HG03139 (cell line): ENCODE results near the gene SLC26A1.
"Not testable (repeated sequence)": the region's sequence is repeated elsewhere in the genome, so short reads cannot be mapped to it uniquely, and the experiment has no call there.

Experiments
- ATAC-seq: cut with Tn5 transposase; IDR thresholded peaks from one replicate; pipeline ENCODE4 v1.9.1; 2021; ENCODE audit not compliant: unreplicated experiment

SLC26A1 gene

DNA sequence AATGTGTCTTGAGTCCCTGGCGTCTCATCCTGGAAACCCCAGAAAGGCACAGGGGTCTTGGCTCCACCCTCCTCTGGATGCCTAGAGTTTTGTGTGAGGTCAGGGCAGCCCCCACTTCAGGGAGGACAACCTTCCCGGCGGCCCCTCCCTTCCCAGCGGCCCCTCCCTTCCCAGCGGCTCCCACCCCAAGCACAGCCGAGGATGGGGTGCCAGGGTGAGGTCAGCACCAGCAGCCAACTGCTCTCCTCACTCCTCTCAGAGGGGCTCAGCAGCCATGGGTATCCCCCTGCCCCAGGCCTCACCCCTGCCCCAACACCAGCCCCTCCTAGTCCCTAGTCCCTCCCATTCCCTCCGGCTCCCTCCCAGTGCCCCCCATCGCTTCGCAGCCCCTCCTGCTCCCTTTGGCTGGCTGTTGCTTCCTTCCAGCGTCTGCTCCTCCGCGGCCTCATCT is 37.2 kb downstream of the SLC26A1 start:
- no peak for ATAC-seq

GRCh38 chr4:955161-955921 is 37.9 kb downstream of the SLC26A1 start:
- no peak for ATAC-seq

GRCh38 chr4:954211-955020 is 38.8 kb downstream of the SLC26A1 start:
- no peak for ATAC-seq

- no peak for ATAC-seq
Measured at GRCh38 chr4:953574-953915, 39.7 kb downstream of the SLC26A1 start.

DNA sequence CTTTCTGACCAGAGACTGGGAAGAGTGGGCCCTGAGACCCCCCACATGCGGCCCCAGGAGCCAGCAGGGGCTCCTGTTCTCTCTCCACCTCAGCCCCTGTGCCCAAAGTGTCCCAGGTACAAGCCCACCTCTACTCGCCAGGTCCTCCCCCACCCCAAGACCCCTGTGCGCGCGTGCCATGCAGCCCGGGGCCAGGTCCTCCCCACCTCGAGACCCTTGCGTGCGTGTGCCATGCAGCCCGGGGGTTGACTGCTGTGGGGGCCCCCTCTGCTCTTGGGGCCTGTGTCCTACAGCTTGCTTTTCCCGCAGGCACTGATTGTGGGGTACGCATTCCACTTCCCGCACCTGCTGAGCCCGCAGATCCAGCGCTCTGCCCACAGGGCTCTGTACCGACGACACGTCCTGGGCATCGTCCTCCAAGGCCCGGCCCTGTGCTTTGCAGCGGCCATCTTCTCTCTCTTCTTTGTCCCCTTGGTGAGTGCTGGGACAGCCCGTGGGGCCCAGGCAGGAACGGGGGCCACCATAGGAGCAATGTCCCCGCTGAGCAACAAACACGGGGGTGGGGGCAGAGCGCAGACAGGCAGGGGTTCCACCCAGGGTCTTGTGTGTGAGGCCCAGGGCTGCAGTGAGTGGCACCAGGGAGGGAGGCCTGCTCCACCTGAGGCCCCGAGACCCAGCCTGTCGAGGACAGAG is 40.2 kb downstream of the SLC26A1 start:
- no peak for ATAC-seq

GRCh38 chr4:951594-952468 is 41.4 kb downstream of the SLC26A1 start:
- ATAC-seq = no peak

DNA sequence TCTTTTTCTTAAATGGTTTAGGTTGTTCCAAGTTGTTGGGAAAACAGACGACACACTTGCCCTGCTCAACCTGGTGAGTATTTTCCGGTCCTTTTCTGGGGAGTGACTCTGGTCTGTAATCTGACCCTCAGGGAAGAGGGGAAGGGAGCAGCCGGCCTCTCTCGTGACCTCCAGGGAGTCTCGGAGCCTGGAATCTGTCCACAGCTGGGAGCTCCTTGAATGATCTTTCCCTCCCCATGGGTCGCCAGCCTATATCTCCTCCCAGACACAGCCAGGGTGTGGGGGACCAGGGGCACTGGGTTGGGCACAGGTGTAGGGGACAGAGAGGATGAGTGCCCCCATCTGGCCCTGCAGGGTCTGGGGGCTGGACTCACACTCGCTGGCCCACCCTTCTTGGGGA is 42.0 kb downstream of the SLC26A1 start:
- ATAC-seq = no peak

GRCh38 chr4:950136-951020 is 42.8 kb downstream of the SLC26A1 start:
- no peak for ATAC-seq

- ATAC-seq = no peak
Measured at GRCh38 chr4:949656-950055, 43.5 kb downstream of the SLC26A1 start.

DNA sequence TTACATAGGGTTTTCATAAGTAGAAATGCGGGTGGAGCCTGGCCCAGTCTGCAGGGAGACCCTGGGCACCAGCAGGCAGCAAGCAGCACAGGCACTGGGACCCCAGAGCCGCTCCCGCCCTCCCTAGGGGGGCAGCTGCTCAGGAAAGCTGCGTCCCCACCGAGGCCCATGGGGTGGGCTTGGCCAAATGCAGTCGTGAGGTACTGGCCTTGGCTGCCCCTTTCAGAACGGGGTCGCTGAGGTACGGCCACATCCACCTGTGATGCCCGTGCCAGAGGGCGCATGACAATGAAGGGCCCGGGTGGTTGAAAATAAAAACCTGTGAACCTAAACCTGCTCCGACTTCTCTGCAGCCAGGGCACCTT is 44.3 kb downstream of the SLC26A1 start:
- no peak for ATAC-seq

DNA sequence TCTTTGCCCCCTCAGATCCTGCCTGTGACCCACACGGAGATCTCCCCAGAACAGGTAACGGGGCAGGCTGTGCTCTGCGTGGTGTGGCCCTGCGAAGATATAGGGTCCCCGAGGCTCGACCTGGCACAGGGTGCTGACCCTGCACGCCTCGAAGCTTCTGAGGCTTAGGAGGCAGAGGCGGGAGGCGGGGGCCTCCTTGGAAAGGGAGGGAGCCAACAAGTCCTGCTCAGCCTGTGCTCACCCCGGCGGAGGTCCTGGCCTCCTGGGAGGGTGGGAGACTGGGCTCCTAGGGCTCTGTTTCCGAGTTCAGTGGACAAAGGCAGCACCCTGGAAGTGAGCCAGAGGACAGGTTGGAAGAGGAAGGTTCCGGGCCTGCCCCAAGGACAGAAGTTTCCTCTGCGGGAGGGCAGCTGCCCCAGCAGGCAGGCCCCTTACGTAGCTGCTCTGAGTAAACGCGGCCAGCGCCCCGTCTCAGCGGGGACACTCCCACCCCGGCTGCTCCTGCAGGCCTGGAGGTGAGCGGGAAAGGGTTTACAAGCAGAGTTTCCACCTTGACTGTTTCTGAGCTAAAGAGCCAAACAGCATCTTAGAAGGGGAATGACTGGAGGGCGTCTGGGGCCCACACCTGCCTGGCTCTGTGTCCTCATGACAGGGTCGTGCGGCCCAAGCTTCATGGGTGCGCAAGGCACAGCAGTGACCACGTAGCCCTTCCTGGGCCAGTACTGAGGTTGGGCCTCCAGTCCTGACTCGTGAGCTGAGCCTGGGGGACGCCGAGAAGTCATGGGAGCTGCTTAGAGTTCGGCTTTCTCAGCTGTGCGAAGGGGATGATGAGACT is 44.9 kb downstream of the SLC26A1 start:
- ATAC-seq = no peak

DNA sequence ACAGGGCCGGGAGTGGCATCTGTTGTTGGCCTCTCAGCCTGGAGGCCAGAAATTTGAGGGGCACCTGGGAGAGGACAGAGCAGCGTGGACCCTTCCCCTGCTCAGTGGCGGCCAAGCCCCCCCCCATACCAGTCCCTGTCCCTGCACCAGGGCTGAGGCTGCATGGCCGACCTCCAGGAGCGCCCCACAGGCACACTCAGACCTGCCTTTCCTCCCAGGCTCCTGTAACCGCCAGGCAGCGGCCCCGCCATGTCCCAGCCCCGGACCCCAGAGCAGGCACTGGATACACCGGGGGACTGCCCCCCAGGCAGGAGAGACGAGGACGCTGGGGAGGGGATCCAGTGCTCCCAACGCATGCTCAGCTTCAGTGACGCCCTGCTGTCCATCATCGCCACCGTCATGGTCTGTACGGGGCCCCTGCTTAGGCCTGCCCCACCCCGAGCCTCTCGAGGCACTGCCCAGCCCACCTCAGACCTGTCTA is 45.7 kb downstream of the SLC26A1 start:
- ATAC-seq = no peak

- no peak for ATAC-seq
Measured at GRCh38 chr4:946517-947471, 46.4 kb downstream of the SLC26A1 start.

DNA sequence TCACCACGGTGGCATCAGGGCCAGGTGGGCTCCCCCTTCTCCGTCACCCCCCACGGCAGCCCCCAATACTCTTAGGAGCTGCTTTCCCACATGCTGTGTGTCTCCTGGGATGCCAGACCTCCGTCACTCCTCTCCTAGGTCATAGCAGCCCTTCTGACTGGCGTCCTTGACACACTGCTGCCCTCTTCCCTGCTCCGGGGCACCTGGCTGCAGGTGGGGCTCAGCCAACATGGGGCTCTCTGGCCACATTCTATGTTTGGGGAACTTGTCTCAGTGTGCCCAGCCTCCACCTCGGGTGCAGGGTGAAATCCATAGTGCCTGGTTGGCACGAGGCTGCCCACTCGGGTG is 47.1 kb downstream of the SLC26A1 start:
- ATAC-seq = no peak

DNA sequence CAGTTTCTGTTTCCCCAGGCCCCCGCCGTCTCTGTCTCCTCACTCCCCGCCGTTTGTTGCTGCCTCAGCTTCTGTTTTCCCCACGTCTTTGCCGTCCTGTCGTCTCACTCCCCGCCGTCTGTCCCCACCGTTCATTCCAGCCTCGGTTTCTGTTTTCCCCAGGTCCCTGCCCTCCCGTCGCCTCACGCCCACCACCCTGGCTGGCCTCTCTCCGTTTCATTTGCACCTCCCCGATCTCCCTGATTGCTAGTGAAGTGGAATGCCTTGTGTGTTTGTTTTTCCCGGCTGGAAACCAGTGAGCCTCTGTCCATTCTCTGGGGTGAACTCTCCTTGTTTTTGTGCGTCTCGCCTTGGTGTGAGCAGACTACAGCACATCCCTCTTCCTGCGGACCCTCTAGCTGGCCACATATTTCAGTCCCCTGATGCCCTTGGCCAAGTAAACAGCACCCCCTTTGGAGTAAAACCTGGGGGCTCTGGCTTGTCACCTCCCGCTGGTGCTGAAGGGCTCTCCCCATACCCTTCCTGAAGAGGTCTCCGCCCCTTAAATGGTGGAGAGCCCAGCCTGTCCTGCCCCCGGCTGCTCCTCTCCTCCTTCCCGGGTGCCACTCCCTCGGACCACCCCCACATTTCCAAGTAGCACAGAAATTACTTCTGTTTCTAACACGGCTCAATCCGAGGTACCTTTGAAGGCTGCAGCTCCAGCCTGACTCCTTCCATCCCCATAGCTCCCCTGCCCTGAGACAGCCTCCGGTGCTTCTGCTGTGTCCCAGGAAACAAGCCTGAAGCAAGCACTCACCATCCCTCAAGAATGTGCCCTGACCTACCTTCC is 47.7 kb downstream of the SLC26A1 start:
- no peak for ATAC-seq

DNA sequence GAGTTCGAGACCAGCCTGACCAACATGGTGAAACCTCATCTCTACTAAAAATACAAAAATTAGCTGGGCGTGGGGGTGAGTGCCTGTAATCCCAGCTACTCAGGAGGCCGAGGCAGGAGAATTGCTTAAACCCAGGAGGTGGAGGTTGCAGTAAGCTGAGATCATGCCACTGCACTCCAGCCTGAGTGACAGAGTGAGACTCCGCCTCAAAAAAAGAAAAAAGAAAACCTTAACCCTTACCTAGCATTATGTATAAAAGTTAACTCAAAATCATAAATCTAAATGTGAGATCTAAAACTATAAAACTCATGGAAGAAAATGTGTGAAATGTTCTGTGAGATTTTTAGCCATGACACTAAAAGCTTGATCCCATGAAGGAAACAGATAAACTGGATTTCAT is 53.7 kb downstream of the SLC26A1 start:
- not testable (repeated sequence) for ATAC-seq
